Measurements from ENCODE around the gene HLA-DMA. TPM values are rescaled to one million over a fixed set of nuclear protein-coding genes. Genes with fewer than 3 reads are reported as not detected.

Gene HLA-DMA
- total and polyA plus RNA-seq, 2 of the 8 experiments (the other 6 are each of a cell fraction or from before 2014, with no cell fraction given) = 13.3 to 23.1 TPM

GRCh38 chr6:32945953-32946352 is 6.9 kb downstream of the HLA-DMA start:
- Histone ChIP-seq H3K4ac (replicated peaks; ENCODE audit: insufficient read length, low read depth, low read length) (no peak overlapping the region), H2BK15ac (ENCODE audit: low read length) (no peak overlapping the region), H4K91ac (replicated peaks; ENCODE audit: insufficient read length, low read length) (no peak overlapping the region), H3K4me1 (replicated peaks in 1 of 4; ENCODE audit: control insufficient read depth in 3 of 4, insufficient read depth in 4 of 4, low read length in 3 of 4) (peaks cover 0 to 6% (median 3%) of the 10 kb centered on the region in 4 experiments; a peak in 5 of 7 replicates), H3K4me3 (ENCODE audit: extremely low read depth in 1 of 4, insufficient read depth in 2 of 4, low read depth in 3 of 4, low read length in 4 of 4) (no peak overlapping the region), H3K27ac (ENCODE audit: low read depth, low read length) (no peak overlapping the region), H2BK120ac (replicated peaks; ENCODE audit: low read depth, low read length) (no peak overlapping the region), H3K18ac (ENCODE audit: extremely low read depth, low read length) (no peak overlapping the region), H2AK5ac (ENCODE audit: low read depth, low read length) (no peak overlapping the region), H3K36me3 (ENCODE audit: control insufficient read depth in 2 of 4, insufficient read depth in 4 of 4, low read length in 3 of 4) (no peaks in the 10 kb centered on the region), H3K4me2 (ENCODE audit: insufficient read depth in 1 of 2, low read depth in 2 of 2, low read length in 2 of 2) (no peak overlapping the region), H3K79me2 (ENCODE audit: control insufficient read depth in 1 of 2, insufficient read depth in 2 of 2, low read length in 2 of 2) (no peaks in the 10 kb centered on the region), H3K9ac (replicated peaks in 1 of 4; ENCODE audit: extremely low read depth in 1 of 4, low read depth in 3 of 4, low read length in 3 of 4) (no peak overlapping the region), H2AFZ (ENCODE audit: low read length) (no peak overlapping the region), H4K5ac (ENCODE audit: insufficient read length, low read depth, low read length) (no peak overlapping the region), H3K56ac (replicated peaks; ENCODE audit: insufficient read length, low read depth, low read length) (no peak overlapping the region), H3K14ac (ENCODE audit: insufficient read length) (no peak overlapping the region), H3K27me3 (replicated peaks in 1 of 4; ENCODE audit: control insufficient read depth in 3 of 4, extremely low read depth in 1 of 4, insufficient read depth in 3 of 4, low read length in 3 of 4) (no peaks in the 10 kb centered on the region), H4K20me1 (replicated peaks in 1 of 2; ENCODE audit: control insufficient read depth in 1 of 2, insufficient read depth in 2 of 2, low read length in 2 of 2) (no peaks in the 10 kb centered on the region), H3K9me3 (ENCODE audit: insufficient read depth in 2 of 2, low read depth in 1 of 2, low read length in 1 of 2) (no peaks in the 10 kb centered on the region), H3K79me1 (ENCODE audit: low read depth, low read length) (no peaks in the 10 kb centered on the region), H2BK20ac (ENCODE audit: low read length) (no peak overlapping the region), H3K23ac (ENCODE audit: insufficient read length) (no peak overlapping the region), H3K23me2 (ENCODE audit: low read depth, low read length) (no peaks in the 10 kb centered on the region), H4K8ac (ENCODE audit: extremely low read depth, insufficient read depth, low read length) (no peak overlapping the region), H2BK12ac (ENCODE audit: low read depth, low read length) (no peak overlapping the region), H2BK5ac (ENCODE audit: low read depth, low read length) (no peak overlapping the region)
- DNase-seq (ENCODE audit: low read depth in 1 of 2, low spot score in 2 of 2) (no peak), FAIRE-seq (no peak)
- CTCF ChIA-PET (ENCODE audit: partially characterized antibody) = no interaction called here
- POLR2A ChIA-PET (ENCODE audit: partially characterized antibody) = no interaction called here
- no peak for TF ChIP-seq SUZ12 (IDR thresholded peaks at IDR 0.05; ENCODE audit: low read length)

Data from H1 (cell line).